HL-60/S4 treated with phorbol 12-myristate 13-acetate at 8.2 ng/mL for 4 days and 3 days (cell line): Measurements from ENCODE around the gene SEC24A.
"Not testable (repeated sequence)": the region's sequence is repeated elsewhere in the genome, so short reads cannot be mapped to it uniquely, and the experiment has no call there.

ENCODE experiments used
- in situ Hi-C: fragments of 300-500 bp; cut with MboI; formaldehyde crosslinking; loops from 2 replicates; pipeline ENCODE4 v1.15.0; 2022; ENCODE audit warnings: low sequenced_read_pairs

Gene SEC24A

GRCh38 chr5:134738963-134739661 is 90.5 kb downstream of the SEC24A start:
- in situ Hi-C loops = no loop called here

GRCh38 chr5:134741052-134741451 is 92.5 kb downstream of the SEC24A start:
- in situ Hi-C loops = no loop called here

GRCh38 chr5:134742134-134742533 is 93.5 kb downstream of the SEC24A start:
- in situ Hi-C loops = no loop called here

GRCh38 chr5:134749415-134749814 is 100.8 kb downstream of the SEC24A start:
- in situ Hi-C loops = no loop called here

- in situ Hi-C loops = no loop called here
Measured at GRCh38 chr5:134758176-134758503, 109.6 kb downstream of the SEC24A start.

- in situ Hi-C loops = no loop called here
Measured at GRCh38 chr5:134758504-134759341, 110.1 kb downstream of the SEC24A start, which contains the start of gene DDX46. Gene DDX46 (plus strand): TSS chr5:134758779. CDS start chr5:134758939, 160 bp downstream.

- in situ Hi-C loops = not testable (repeated sequence)
Measured at GRCh38 chr5:134767528-134768291, 119.1 kb downstream of the SEC24A start.

GRCh38 chr5:134769206-134769605 is 120.6 kb downstream of the SEC24A start:
- in situ Hi-C loops = no loop called here

GRCh38 chr5:134772461-134773125 is 124.0 kb downstream of the SEC24A start:
- in situ Hi-C loops = no loop called here

- in situ Hi-C loops = no loop called here
Measured at GRCh38 chr5:134777366-134777765, 128.8 kb downstream of the SEC24A start.
